ENCODE measurements around the gene BCR. TPM values are rescaled to one million over a fixed set of nuclear protein-coding genes. Genes with fewer than 3 reads are reported as not detected.

The BCR gene
- total RNA-seq, 3 donors from 2014 or later: 43.6 to 56.0 (median 49.5) TPM

DNA sequence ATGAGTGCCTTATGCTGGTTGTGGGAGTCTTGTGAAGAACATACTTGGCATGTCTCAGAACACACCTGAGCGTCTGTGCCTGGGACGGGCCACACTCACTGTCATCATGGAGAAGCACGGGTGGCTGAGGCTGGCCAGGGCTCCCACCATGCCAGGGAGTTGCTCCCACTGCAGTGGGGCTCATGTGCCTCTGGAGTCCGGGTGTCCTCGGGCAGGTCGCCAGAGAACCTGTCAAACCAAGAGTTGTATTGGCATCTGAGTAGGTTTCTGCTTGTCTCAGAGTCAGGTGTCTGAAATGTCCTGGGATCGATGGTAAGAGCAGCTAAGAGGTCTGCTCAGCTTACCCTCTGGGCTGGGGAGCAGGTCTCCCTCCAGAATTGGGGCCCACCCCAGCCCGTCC is 92.1 kb downstream of the BCR start:
- DNase-seq (no peak), ATAC-seq (no peak)
- intact Hi-C loops (cut with DNase I, micrococcal nuclease): no loop called here
- TF ChIP-seq, protein P1, sequence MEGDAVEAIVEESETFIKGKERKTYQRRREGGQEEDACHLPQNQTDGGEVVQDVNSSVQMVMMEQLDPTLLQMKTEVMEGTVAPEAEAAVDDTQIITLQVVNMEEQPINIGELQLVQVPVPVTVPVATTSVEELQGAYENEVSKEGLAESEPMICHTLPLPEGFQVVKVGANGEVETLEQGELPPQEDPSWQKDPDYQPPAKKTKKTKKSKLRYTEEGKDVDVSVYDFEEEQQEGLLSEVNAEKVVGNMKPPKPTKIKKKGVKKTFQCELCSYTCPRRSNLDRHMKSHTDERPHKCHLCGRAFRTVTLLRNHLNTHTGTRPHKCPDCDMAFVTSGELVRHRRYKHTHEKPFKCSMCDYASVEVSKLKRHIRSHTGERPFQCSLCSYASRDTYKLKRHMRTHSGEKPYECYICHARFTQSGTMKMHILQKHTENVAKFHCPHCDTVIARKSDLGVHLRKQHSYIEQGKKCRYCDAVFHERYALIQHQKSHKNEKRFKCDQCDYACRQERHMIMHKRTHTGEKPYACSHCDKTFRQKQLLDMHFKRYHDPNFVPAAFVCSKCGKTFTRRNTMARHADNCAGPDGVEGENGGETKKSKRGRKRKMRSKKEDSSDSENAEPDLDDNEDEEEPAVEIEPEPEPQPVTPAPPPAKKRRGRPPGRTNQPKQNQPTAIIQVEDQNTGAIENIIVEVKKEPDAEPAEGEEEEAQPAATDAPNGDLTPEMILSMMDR (IDR thresholded peaks at IDR 0.05): no peak
- Histone ChIP-seq H3K36me3 (ENCODE audit: low read depth) (no peaks in the 10 kb centered on the region), H3K4me3 (no peak overlapping the region), H3K9me3 (no peaks in the 10 kb centered on the region), H3K4me1 (ENCODE audit: low read depth) (no peaks in the 10 kb centered on the region)

DNA sequence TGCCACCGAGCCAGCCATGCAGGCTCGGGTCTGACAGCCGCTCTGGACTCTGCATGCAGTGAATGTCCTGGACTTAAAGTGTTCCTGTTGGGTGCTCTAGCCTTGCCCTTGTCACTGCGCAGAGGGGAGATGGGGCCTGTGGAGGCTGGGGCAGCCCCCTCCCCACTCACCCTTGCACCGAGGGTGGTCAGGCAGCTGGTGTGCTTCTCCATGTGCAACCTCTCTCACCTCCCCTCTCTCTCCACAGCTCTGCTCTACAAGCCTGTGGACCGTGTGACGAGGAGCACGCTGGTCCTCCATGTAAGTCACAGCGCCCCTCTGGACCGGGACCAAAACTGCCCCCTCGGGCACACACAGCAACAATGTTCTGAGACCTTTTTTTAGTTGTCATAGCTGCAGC is 92.5 kb downstream of the BCR start:
- Histone ChIP-seq H3K36me3 (ENCODE audit: low read depth) (no peaks in the 10 kb centered on the region), H3K4me3 (no peak overlapping the region), H3K4me1 (ENCODE audit: low read depth) (no peaks in the 10 kb centered on the region), H3K9me3 (no peaks in the 10 kb centered on the region)
- intact Hi-C loops (cut with DNase I, micrococcal nuclease): no loop called here
- no peak for ATAC-seq
- no peak for DNase-seq
- TF ChIP-seq, protein P1 (IDR thresholded peaks at IDR 0.05): no peak

DNA sequence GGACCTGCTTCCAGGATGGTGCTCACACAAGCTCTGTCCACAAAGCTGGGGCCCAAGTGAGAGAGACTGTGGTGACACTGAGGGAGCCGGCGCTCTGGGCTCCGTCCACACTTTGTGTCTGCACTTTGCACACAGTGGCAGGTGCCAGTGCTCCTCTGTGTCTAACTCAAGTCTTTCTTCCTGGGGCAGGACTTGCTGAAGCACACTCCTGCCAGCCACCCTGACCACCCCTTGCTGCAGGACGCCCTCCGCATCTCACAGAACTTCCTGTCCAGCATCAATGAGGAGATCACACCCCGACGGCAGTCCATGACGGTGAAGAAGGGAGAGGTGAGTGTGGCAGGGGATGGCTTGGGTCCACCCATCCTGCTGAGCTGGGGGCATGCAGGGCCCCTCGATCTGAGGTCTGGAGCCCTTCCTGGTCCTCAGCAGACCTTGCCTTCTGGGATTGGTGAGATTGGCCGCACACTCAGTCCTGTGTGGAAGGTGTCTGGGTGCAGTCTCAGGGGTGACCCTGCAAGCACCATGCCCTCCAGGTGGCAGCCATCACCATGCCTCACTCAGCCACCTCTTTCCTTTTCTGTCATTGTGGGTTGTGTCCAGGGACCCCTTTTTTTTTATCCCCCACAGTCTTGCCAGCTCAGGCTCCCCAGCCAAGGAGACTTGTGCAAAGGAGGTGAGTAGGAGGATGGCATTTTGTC is 93.3 kb downstream of the BCR start:
- H3K4me3 ChIP-seq: no peak overlapping the region

DNA sequence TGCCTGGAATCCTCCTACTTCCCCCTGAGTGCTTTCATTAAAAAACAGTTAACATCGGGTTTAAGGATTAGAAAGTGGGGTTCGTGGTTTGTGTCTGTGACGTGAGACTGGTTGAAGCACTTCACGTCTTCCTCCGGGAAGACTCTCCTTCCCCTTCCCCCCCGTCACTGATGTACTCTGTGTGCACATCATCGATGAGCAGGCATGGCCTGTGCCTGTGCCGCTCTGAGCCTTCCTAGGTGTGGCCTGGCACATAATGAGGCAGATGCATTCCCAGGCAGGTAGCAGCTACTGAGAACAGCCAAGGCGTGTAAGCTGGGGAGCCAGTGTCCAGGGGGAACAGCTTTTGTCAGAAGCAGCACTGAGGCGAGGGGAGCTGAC is 93.8 kb downstream of the BCR start:
- TF ChIP-seq, protein P1 (IDR thresholded peaks at IDR 0.05): no peak
- peaks cover 7% of the 10 kb centered on the region for H3K4me1 ChIP-seq (ENCODE audit: low read depth)
- intact Hi-C loops (cut with DNase I, micrococcal nuclease): no loop called here
- H3K36me3 ChIP-seq (ENCODE audit: low read depth): no peaks in the 10 kb centered on the region
- DNase-seq (no peak), ATAC-seq (no peak)
- H3K4me3 ChIP-seq: no peak overlapping the region
- no peaks in the 10 kb centered on the region for H3K9me3 ChIP-seq

More for the DNA sequence above, 93.3 kb downstream of the BCR start:
- intact Hi-C loops (cut with DNase I, micrococcal nuclease): no loop called here
- Histone ChIP-seq H3K9me3 (no peaks in the 10 kb centered on the region), H3K36me3 (ENCODE audit: low read depth) (no peaks in the 10 kb centered on the region), H3K4me1 (ENCODE audit: low read depth) (peaks cover 3% of the 10 kb centered on the region)
- ATAC-seq (no peak), DNase-seq (no peak)
- TF ChIP-seq, protein P1 (IDR thresholded peaks at IDR 0.05): no peak

DNA sequence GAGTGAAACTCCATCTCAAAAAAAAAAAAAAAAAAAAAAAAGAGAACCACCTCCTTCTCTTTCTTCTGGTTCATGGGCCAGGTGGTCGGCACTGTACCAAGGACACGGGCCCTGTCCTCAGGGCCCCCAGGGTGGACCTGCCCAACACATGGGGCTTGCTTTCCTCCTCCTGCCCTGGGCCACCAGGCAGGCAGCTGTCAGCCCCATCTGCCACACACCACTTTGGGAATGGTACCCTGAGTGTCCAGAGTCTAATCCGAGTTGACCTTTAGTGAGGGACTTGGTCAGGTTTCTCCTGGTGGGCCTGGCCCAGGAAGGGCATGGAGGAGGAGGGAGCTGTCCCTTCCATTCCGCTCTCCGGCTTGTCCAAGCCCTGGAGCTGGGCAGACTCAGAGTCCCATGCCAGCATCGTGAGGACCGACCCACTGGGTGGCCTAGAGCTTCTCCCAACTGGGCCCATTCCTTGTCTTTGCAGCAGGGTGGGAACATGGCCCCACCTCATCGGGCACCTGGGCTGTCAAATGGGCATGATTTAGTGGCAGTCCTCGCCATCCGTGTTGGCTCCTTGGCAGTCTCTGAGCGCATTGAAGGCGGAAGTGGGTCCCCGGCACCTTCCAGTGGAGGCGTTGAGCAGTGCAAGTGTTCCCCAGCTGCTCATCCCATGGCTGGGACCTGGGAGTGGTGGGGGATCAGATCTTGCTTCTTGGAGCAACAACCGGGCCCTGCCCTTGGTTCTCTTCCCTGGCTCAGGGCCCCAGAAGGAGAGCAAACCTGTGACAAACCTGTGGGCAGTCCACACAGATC is 94.8 kb downstream of the BCR start:
- peaks cover 16% of the 10 kb centered on the region for H3K4me1 ChIP-seq (ENCODE audit: low read depth)
- intact Hi-C loops (cut with DNase I, micrococcal nuclease): no loop called here
- no peaks in the 10 kb centered on the region for H3K9me3 ChIP-seq
- TF ChIP-seq, protein P1 (IDR thresholded peaks at IDR 0.05): no peak
- ATAC-seq (no peak), DNase-seq (no peak)
- H3K4me3 ChIP-seq: no peak overlapping the region
- H3K36me3 ChIP-seq (ENCODE audit: low read depth): no peaks in the 10 kb centered on the region

Data from mucosa of descending colon (tissue), 3 donors.